Mammary epithelial cell (primary cell): ENCODE data around the gene HIC2.
"Not testable (repeated sequence)": the region's sequence is repeated elsewhere in the genome, so short reads cannot be mapped to it uniquely, and the experiment has no call there.

Source experiments
- EZH2 ChIP-seq: IDR thresholded peaks from 2 replicates; pipeline ENCODE4 v1.6.1; 2012; ENCODE audit warnings: low read length, inconsistent platforms, borderline replicate concordance
- TF ChIP-seq, protein P1 (sequence below), 2 donors: IDR thresholded peaks in 1 of 2; conservative IDR thresholded peaks in 1 of 2; 2 replicates each; pipeline ENCODE4 v1.5.1; 2011 to 2012; ENCODE audit warnings: inconsistent platforms in 2 of 2, low read length in 2 of 2, mild to moderate bottlenecking in 2 of 2, control low read depth in 1 of 2, low read depth in 1 of 2; ENCODE audit not compliant: insufficient read depth in 1 of 2; ENCODE audit errors: extremely low read depth in 1 of 2

DNA sequence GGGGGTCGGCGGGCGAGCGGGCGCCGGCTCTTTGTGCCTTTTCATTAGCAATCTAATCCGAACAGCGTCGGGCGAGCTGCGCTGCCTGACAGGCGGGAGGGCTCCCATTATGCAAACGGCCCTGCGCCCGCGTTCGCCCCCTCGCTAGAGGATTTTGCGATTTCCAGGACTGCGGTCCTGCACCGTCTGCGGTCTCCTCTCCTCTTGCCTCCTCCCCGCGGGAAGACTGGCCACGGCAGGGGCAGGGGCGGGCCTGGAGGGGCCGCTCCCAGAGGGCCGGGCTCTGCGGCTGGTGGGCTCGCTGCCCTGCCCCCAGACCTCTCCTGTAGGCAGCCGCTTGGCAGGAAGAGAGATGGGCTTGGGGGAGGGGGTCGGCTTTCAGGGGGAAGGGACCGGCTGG is 682 bp downstream of the HIC2 start:
- TF ChIP-seq, protein P1, sequence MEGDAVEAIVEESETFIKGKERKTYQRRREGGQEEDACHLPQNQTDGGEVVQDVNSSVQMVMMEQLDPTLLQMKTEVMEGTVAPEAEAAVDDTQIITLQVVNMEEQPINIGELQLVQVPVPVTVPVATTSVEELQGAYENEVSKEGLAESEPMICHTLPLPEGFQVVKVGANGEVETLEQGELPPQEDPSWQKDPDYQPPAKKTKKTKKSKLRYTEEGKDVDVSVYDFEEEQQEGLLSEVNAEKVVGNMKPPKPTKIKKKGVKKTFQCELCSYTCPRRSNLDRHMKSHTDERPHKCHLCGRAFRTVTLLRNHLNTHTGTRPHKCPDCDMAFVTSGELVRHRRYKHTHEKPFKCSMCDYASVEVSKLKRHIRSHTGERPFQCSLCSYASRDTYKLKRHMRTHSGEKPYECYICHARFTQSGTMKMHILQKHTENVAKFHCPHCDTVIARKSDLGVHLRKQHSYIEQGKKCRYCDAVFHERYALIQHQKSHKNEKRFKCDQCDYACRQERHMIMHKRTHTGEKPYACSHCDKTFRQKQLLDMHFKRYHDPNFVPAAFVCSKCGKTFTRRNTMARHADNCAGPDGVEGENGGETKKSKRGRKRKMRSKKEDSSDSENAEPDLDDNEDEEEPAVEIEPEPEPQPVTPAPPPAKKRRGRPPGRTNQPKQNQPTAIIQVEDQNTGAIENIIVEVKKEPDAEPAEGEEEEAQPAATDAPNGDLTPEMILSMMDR (conservative IDR thresholded peaks at IDR 0.05 in 1 of 2, IDR thresholded peaks at IDR 0.05 in 1 of 2; ENCODE audit: extremely low read depth in 1 of 2, insufficient read depth in 1 of 2, low read depth in 1 of 2, low read length in 2 of 2), result not testable (repeated sequence)
- not testable (repeated sequence) for TF ChIP-seq EZH2
